DMS153 (cell line): Measurements from ENCODE around the gene ASPRV1.
"Not testable (repeated sequence)": the region's sequence is repeated elsewhere in the genome, so short reads cannot be mapped to it uniquely, and the experiment has no call there.

Source experiments
- DNase-seq: peaks from one replicate; lab custom pipeline; 2025; lab: John Stamatoyannopoulos, UW

Gene ASPRV1

DNA sequence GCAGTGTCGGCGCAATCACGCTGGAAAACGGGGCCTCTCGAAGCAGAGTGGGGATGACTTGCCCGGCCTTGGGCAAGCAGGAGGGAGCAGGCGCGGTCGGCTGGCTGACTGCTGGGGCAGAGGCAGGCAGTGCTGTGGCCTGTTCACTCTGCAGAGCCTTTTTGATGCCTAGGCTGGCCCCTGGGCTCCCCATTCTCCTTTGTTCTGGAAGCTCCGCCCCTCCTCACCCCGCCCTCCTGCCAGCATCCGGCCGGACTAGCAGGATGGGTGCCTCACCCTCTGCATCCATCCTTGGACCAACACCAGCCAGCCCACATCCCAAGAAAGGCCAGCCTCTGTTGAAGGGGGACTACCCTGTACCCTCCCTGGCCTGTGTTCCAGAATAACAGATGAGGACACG, at the start of gene ASPRV1:
ASPRV1 (minus strand) TSS at position 136 of the 400 bp plus-strand sequence. CDS start 195 bp downstream, outside the sequence.
- no peak for DNase-seq

DNA sequence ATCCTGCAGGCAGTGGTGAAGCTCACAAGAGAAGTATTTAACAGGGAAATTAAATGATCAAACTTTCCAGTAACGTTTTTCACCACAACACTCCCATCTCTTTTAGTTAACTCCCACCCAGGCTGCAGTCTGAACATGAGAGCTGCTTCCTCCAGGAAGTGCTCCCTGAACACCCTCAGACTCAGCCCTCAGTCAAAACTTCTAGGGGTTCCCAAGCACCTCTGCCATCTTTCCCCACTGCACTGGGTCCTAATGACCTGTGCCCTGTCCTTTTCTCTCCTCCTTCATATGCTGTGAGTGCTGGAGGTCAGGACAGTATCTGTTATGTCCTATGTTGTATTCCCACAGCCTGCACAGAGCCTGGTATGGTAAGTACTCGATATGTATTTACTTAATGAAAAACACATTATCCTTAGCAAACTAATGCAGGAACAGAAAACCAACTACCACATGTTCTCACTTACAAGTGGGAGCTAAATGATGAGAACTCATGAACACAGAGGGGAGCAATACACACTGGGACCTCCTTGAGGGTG, 49.2 kb upstream of the ASPRV1 start:
- no peak for DNase-seq

DNA sequence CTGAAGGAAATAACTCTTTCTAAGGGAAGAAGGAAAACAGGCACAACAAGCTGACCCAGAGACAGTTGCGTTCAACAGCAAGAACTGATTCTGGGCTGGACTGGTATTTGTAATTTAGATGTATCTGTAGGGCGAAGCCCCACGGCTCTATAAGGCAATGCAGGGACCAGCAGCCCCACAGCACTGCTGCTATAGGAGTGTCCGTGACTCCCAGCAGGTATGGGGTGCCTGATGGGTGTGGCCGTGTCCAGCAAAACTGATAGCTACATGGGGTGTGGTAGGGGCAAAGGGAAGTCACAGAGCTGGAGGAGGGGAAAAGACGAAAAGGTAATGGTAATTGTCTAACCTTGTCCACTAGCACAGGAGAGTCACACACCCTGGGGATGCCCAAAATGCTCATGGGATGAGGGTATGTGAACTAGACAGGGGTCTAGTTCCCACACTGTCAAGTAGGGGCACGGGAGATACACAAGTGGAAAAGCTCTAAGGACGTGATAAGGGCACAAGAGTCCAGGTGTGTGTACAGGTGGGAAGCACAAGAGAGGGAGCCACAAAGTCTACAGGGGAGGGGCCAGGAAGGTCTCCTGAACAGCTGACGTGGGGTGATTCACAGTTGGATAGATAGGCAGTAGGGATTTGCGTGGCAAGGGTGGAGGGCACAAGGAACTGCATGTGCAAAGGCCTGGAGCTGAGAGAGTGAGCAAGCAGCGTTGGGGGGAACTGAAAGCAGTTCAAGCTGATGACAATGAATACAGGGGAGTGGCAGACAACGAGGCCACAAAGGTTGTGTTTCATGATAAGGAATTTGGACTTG, 48.5 kb upstream of the ASPRV1 start:
- DNase-seq = peak; percentile 5

DNA sequence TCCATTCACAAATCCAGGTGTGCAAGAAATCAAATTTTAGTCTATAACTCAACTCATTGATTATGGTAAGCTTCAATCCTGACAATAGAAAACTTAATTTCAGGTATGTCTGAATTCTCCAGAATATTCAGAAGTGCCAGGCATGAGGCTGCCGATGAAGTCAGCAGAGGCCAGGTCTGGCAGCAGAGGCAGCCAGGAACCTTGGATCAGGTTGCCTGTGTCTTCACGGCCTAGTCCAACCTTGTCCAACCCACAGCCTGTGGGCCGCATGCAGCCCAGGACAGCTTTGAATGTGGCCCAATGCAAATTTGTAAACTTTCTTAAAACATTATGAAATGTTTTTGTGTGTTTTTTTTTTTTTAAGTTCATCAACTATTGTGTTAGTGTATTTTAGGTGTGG, 46.9 kb upstream of the ASPRV1 start:
- DNase-seq = no peak

DNA sequence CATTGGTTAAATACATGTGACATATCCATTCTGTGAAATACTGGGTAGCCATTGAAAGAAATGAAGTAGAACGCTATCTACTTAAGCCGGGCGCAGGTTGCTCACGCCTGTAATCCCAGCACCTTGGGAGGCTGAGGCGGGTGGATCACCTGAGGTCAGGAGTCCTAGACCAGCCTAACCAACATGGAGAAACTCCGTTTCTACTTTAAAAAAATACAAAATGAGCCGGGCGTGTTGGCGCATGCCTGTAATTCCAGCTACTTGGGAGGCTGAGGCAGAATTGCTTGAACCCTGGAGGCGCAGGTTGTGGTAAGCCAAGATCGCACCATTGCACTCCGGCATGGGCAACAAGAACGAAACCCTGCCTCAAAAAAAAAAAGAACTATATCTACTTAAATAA, 45.7 kb upstream of the ASPRV1 start:
- DNase-seq = no peak

DNA sequence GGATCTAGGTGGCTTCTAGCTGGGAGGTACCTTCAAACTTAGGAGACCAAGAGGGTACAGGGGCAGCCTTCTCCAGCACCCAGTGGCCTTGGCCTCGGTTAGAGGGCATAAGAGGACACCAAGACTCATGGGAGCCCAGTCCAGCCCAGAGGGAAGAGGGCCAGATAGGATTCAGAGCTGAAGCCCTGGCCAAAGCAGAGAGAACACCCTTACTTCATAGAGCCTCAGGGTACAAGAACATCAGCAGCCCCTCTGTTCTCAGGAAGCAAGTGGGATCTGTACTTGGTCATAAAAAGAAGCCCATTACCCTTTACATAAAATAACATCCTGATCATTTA, 45.0 kb upstream of the ASPRV1 start:
- DNase-seq = no peak

DNA sequence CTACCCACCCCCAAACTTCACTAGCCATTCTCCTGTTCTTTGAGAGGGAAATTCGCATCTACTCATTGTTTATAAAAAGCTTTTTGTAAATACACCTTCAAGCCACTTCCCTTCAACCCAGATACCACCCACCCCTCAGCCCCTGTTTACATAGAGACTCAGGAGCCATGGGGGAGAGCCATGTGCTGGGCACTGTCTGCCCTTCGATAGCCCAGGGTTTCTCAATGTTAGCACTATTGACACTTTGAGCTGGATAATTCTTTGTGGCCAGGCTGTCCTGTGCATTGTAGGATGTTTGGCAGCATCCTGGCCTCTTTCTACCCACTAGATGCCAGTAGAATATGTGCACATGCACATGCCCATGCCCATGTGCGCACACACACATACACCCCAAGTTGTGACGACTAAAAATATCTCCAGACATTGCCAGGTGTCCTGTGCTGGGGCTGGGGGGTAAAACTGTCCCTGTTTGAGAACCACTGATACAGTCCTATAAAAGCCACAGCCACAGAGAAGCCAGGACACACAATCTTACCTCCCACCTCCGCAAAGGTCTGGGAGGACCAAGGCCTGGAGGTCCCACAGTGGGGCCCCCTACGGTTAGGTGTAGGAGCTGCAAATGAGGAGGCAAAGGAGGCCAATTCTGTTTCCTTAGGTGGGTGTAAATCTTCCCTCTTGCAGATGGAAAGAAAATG, 44.5 kb upstream of the ASPRV1 start:
- DNase-seq = no peak

DNA sequence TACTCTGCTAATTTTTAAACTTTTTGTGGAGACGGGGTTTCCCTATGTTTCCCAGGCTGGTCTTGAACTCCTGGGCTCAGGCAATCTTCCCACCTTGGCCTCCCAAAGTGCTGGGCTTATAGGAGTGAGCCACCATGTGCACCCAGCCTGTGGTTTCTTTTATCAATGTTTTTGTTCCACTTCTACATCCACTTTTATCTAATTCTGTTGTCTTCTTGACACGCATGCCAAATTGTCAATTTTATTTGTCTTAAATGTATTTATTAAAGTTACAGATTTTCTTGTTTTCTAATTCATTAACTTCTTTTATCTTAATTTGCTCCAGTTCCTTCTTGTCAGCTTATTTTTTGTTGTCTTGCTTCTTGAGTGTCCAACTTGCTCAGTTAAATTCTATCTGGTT, 43.8 kb upstream of the ASPRV1 start:
- no peak for DNase-seq

DNA sequence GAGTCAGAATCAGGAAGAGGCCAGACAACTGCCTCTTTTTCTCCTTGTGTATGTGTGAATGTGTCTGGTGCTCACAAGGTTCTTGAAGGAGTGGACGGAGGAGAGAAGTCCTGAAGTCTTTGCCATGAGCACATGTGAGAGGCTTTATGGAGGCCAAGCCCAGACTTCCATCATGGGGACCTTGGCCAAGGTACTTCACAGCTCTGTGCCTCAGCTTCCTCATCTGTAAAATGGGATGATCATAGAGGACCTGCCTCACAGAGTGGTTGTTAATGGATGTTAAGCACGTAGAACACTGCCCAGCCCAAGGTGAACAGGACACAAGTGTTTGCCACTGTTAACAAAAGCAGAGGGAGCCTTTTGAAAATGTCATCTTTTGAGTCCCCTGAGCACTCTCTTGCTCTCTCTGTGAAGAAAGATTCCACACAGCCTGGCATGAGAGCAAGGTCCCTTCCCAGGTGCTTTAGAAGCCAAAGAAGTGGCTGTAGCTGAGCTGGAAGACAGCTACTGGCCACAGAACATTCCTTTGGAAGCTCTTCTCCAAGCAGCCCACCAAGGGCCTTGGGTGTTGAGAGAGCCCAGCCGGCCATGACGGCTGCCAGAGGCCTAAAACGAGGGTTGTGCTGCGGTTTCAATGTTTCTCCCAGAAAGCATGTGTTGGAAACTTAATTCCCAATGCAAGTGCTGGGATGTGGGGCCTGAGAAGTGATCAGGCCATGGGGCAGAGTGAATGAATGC, 41.8 kb upstream of the ASPRV1 start:
- DNase-seq = no peak

DNA sequence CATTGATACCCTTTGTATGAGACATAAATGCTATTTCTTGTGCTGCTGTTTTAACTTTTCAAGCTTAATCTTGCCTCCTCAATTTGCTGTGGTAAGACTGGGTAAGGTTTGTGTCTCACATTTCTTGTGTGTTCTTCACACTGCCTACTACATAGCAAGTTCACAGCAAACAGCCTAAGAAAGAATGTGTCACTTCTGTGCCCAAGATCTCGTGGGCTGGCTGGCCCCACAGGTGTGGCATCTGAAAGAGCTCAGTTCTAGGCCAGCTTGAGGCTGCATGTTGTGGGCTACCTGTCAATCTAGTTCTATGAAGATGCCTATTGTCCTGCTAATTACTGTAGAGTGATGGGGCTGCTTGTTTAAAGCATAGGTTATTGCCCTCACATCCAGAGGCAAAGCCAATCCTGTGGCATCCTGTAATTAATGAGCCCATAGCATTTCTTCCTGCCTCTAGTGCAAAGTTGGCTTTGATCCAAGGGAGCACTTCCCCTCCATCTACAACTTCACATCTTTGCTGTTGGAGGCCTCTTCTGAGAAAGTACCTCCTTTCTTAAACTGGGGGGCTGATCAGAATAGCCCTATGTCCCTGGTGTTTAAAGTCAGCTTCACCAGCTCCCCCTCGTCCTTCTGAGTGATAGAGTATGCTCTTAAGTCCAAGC, 40.9 kb upstream of the ASPRV1 start:
- DNase-seq = no peak

DNA sequence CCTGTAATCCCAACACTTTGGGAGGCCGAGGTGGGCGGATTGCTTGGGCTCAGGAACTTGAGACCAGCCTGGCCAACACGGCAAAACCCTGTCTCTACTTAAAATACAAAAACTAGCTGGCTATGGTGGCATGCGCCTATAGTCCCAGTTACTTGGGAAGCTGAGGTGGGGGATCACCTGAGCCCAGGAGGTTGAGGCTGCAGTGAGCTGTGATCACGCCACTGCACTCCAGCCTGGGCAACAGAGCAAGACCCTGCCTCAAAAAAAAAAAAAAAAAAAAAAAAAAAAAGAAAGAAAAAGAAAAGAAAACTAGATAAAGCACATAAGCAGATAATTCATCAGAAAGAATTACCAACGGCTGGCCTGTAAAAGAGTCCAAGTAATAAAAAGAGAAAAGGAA, 39.1 kb upstream of the ASPRV1 start:
- not testable (repeated sequence) for DNase-seq

DNA sequence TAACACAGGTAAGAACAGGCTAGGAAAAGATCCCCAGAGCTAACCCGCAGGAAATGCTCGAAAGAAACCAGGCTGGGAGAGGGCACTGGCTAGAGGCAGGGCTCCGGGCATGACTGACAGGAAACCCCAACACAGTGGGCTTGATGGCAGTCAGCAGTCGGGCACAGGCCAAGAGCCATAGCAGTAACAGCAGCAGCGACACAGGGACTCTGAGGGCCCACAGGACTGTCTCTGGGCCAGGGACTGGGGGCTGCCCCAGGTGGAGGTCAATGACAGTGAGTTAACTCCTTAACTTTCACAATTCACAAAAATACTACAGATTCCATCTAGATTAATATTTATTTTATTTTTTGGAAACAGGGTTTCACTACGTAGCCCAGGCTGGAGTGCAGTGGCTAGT, 37.3 kb upstream of the ASPRV1 start:
- no peak for DNase-seq

DNA sequence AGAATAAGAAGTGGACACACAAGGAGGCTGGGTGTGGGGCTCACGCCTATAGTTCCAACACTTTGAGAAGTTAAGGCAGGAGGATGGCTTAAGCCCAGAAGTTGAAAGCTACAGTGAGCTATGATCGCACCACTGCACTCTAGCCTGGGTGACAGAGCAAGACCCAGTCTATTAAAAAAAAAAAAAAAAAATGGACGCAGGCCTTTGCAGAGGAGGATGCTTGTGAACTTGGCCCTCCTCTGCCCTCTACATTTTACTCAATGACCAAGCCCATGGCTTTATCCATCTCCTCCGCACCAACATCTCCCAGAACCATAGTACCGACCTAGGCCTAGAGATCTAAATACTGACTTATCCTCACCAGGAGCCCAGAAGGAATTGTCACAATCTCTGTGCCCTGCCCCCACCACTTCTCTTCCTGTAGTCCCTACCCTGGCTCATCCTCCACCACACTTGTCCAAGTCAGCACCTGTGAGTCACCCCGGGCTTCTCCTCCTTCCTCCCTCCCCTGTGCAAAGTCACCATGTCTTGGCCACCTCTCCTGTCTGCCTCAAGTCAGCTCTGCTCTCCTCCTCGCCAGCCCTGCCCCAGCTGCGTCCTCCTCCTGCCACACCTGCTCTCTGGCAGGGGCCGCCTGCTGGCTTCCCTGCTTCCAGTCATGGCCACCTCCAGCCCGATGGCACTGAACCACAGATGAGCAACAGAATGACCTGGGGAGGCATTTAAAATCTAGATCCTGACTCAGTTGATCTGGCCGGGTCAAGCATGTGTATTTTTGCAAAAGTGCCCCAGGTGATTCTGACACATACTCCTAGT, 35.8 kb upstream of the ASPRV1 start:
- DNase-seq = no peak

DNA sequence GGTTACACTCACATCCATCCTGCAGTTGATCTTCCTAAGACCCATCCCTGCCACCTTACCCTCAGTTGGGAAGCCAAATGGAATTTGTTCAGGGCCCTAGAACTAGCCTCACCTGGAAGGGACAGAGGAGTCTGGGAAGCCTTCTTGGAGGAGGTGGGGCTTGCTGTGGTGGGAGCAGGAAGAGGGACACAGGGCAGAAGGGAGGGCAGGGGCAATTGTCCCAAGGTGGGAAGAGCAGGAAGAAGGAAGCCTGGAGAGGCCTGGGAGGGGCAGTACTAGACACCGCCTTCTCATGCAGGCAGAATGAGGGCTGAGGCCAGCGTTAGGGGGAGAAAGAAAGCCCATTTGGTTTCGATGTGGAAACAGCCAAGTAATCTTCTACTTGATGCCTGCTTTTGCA, 34.1 kb upstream of the ASPRV1 start:
- no peak for DNase-seq

DNA sequence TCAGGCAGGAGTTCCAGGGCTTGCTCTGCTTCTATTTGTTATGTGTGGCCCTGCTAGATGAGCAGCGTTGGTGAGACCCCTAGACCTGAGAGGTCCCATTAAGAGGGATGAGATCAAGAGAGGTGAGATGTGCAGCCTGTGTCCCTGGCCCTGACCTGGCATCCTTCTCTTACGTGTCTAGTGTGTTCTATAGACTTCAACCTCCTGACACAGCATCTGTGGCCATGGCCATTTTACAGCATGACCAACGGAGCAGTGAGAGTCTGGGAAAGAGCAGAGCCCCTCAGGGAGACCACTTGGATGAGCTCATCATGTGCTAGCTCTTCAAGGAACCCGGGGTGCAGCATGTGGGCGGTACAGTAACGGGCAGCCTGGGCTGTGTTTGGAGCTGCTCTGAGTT, 32.7 kb upstream of the ASPRV1 start:
- no peak for DNase-seq

DNA sequence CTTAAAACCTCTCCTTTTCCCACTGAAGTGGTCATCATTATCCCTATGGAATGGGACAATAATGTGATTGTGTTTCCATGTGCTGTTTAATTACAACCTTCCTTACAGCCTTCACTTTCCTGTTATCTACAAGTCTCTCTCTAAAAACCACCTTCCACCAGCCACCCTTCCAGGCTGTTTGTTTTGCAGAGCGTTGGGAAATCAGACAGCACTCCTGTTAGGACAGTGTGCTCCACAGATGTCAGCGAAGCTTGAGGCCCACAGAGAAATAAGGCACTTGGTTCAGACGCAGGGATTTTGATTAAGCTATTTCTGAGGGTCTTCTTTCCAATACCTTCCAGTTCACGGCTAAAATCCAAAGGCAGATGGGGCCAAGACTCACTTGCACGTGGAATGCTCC, 32.3 kb upstream of the ASPRV1 start:
- DNase-seq = no peak

DNA sequence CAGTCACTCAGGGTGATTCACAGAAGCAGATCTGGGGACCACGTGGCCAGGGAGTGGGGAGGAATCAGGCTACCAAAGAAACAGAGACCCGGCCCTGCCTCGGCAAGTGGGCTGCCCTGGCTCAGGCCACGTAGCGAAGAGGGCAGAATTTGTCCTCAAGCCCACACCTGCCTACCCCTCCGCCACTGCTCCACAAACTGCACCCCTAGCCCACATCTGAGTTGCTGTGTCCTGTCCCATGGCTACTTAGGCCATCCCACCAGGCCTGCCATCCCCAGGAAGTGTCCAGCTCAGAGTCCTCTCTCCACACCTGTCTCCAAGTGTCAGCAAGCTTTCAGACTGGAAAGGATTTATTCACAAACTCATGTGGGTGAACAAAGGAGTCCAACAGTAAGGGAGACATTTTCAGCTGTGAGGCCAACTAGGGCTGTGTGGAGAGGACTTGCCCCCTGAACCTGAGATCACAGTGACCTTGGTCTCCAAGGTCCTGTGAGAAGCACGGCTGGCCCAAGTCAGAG, 31.7 kb upstream of the ASPRV1 start:
- no peak for DNase-seq

DNA sequence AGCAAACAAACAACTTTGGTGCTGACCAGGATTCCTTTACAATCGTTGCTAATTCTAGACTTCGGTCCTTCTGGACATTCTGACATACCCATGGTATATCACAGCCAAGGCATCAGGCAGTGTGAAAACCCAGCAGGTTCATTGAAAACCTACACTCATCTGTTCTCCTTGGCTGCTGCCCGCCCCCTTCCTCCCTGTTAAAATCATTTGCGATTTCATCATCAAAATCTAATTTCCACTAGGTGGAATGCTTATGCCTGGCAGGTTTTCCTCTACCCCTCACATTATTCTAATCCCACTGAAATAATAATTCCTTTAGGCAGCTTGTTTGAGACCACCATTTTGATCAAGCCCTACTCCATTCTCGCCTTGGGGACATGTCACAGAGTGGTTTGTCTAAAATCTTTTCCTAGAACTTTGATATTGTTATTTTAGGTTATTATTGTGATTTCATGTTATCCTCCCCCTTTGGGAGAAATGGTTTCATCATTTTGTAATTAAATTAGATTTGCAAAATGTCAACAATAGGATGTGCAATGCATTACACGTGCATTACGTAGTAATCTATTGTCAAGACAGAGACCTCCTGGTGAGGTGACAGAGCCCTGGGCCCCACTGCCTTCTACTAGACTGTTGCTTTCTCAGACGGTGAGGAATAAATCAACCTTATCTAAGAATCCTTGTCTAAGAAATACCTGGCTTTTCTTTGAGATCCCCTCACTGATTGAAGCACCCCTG, 31.0 kb upstream of the ASPRV1 start:
- no peak for DNase-seq

DNA sequence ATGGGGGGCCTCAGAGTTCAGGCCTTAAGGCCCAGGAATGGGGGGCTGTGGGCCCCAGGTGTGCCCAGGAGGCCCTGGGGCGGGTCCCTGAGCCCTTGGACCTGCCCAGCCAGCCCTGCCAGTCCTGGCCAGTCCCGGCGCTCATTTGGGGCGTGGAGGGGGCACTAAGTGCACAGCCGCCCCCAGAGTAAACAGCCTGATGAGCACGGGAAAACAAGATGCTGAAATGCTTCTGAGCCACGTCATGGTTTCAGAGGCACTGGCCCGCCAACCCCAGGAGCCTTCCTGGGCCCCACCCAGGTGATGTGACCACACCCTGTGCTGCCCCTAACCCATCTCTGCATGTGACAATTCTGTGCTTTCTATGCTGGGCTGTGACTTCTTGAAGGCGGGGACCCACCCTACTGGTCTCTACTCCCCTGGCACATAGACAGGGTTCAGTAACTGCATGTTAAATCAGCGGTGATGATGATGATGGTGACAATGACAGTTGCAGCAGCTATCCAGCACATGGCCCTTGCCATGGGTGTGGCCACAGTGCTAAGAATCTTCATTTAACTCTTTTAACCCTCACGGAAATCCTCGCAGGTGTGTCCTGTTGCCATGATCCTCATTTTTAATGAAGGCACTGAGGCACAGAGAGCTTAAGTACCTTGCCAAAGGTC, 28.1 kb upstream of the ASPRV1 start:
- no peak for DNase-seq

DNA sequence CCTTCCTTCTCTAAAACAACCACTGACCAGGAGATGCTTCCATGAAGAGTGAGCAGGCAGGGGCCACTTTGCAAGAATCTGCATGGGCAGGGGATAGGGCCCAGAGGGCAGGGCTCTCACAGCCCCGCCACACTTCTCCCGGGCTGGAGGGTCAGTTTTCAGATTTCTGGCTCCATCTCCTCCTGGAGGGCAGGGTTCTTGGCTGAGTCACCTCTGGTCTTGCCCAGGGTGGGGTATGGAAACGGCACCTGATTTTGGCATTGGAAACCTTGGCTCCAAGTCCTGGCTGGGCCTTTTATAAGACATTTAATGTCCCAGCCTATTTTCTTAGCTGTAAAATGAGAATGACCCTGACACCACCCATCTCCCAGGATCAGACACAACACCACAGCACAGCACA, 27.6 kb upstream of the ASPRV1 start:
- no peak for DNase-seq
